K562 (cell line): ENCODE data around the gene TM9SF4. TPM values are rescaled to one million over a fixed set of nuclear protein-coding genes. Genes with fewer than 3 reads are reported as not detected.

Experiments
- ATAC-seq: fragments of 200-7000 bp; cut with Tn5 transposase; 3 replicates; pipeline ENCODE4 v1.9.1; 2020; ENCODE audit warnings: moderate library complexity
- BruUV-seq: library from RNA; stranded (reverse); fragments of 400-500 nt; replicated peaks from 2 replicates; lab custom pipeline; 2021; lab: Mats Ljungman, UMichigan
- CTCF ChIA-PET: fragments of 300-600 bp; formaldehyde crosslinking; extraction: SDS; loops from one replicate; lab custom pipeline; 2021; ENCODE audit warnings: low intra/inter-chr PET ratio; lab: Yijun Ruan, JAX
- POLR2A ChIA-PET: fragments of 300-600, 350-650 bp; sonication (Branson Sonifier 250); formaldehyde crosslinking; extraction: SDS; loops from one replicate; lab custom pipeline; 2021; ENCODE audit warnings: antibody characterized with exemption, inconsistent platforms; lab: Yijun Ruan, JAX
- DNase-seq, 4 experiments: peaks; one replicate each; pipeline versions ENCODE4 v3.0.0 to v3.0.0-alpha.2; 2011 to 2018; ENCODE audit warnings: low spot score in 3 of 4, mixed read lengths in 3 of 4; ENCODE audit errors: extremely low read depth in 1 of 4
- FAIRE-seq: peaks from 2 replicates; lab custom pipeline; 2011; peaks lifted over from hg19 to GRCh38; lab: Jason Lieb, UNC
- H2AFZ ChIP-seq: 2 replicates; pipeline ENCODE4 v1.6.0; 2011; ENCODE audit warnings: low read depth, low read length, control low read depth, inconsistent platforms
- H3K27ac ChIP-seq: fragments of 200-600 bp; 3 replicates; pipeline ENCODE4 v1.8.0; 2011; ENCODE audit warnings: low read depth, mild to moderate bottlenecking, control low read depth, inconsistent platforms, low read length, moderate library complexity, mixed read lengths; ENCODE audit errors: extremely low read depth
- H3K27me3 ChIP-seq, 2 experiments: fragments of 300-600 bp in 1 of 2; 2 replicates in 1 of 2; 3 replicates in 1 of 2; pipeline versions ENCODE4 v1.6.0 to v1.8.0; 2011; ENCODE audit warnings: inconsistent platforms in 2 of 2, low read length in 2 of 2, mild to moderate bottlenecking in 1 of 2, mixed read lengths in 1 of 2, moderate library complexity in 1 of 2; ENCODE audit not compliant: control insufficient read depth in 2 of 2, insufficient read depth in 2 of 2
- H3K36me3 ChIP-seq: fragments of 300-600 bp; 3 replicates; pipeline ENCODE4 v1.8.0; 2011; ENCODE audit warnings: mild to moderate bottlenecking, low read length, inconsistent platforms; ENCODE audit not compliant: control insufficient read depth, insufficient read depth
- H3K4me1 ChIP-seq, 2 experiments: fragments of 200-600 bp in 1 of 2; replicated peaks in 1 of 2; 2 replicates in 1 of 2; 3 replicates in 1 of 2; pipeline versions ENCODE4 v1.5.1 to v1.8.0; 2011; ENCODE audit warnings: inconsistent platforms in 2 of 2, low read length in 2 of 2, mild to moderate bottlenecking in 1 of 2, mixed read lengths in 1 of 2, moderate library complexity in 1 of 2; ENCODE audit not compliant: control insufficient read depth in 2 of 2, insufficient read depth in 2 of 2
- H3K4me2 ChIP-seq: 2 replicates; pipeline ENCODE4 v1.6.1; 2011; ENCODE audit warnings: low read length, control low read depth, inconsistent platforms, mixed read lengths; ENCODE audit not compliant: insufficient read depth
- H3K4me3 ChIP-seq: fragments of 200-600 bp; sonication (generic), shearing (Covaris generic); 2 replicates; pipeline ENCODE4 v1.5.1; 2016; ENCODE audit warnings: control low read depth, inconsistent platforms
- H3K79me2 ChIP-seq: fragments of 200-600 bp; 3 replicates; pipeline ENCODE4 v1.8.0; 2011; ENCODE audit warnings: low read length, inconsistent platforms; ENCODE audit not compliant: control insufficient read depth, insufficient read depth
- H3K9ac ChIP-seq, 2 experiments: 2 replicates each; pipeline versions ENCODE4 v1.6.0 to v1.6.1; 2011; ENCODE audit warnings: low read depth in 2 of 2, low read length in 2 of 2, control low read depth in 1 of 2, inconsistent platforms in 1 of 2, mild to moderate bottlenecking in 1 of 2, mixed read lengths in 1 of 2; ENCODE audit not compliant: insufficient read depth in 1 of 2
- H3K9me1 ChIP-seq: one replicate; pipeline ENCODE4 v1.6.0; 2011; ENCODE audit warnings: inconsistent platforms, mild to moderate bottlenecking, low read length, moderate library complexity; ENCODE audit not compliant: control insufficient read depth, insufficient read depth
- H3K9me3 ChIP-seq: replicated peaks from 2 replicates; pipeline ENCODE4 v1.5.1; 2011; ENCODE audit warnings: low read depth, low read length, inconsistent platforms; ENCODE audit not compliant: control insufficient read depth, insufficient read depth
- H4K20me1 ChIP-seq: replicated peaks from 2 replicates; pipeline ENCODE4 v1.6.1; 2011; ENCODE audit warnings: low read length, inconsistent platforms, mixed read lengths; ENCODE audit not compliant: control insufficient read depth, insufficient read depth
- CXXC5 ChIP-seq: fragments of 250-450 bp; sonication (Bioruptor Pico); IDR thresholded peaks from 2 replicates; pipeline ENCODE4 v1.8.0; 2022; ENCODE audit warnings: inconsistent platforms, mild to moderate bottlenecking, moderate library complexity
- ETS2 ChIP-seq: IDR thresholded peaks from 2 replicates; pipeline ENCODE4 v1.6.1; 2016; ENCODE audit warnings: borderline replicate concordance, missing genetic modification characterization, mild to moderate bottlenecking, moderate library complexity, missing compliant biosample characterization; ENCODE audit not compliant: poor library complexity, severe bottlenecking
- MAFK ChIP-seq: IDR thresholded peaks from 2 replicates; pipeline ENCODE4 v1.6.1; 2011; ENCODE audit warnings: low read length, improper control_type of control experiment
- NCOA1 ChIP-seq: fragments of 450-650 bp; IDR thresholded peaks from 2 replicates; pipeline ENCODE4 v1.6.1; 2016; ENCODE audit warnings: low read depth
- NCOR1 ChIP-seq: fragments of 450-650 bp; IDR thresholded peaks from 2 replicates; pipeline ENCODE4 v1.6.1; 2016; ENCODE audit warnings: mild to moderate bottlenecking, moderate library complexity
- PML ChIP-seq: IDR thresholded peaks from 2 replicates; pipeline ENCODE4 v1.6.1; 2012; ENCODE audit warnings: low read length, inconsistent platforms
- SMARCE1 ChIP-seq: fragments of 450-650 bp; IDR thresholded peaks from 2 replicates; pipeline ENCODE4 v1.7.1; 2016; ENCODE audit warnings: mild to moderate bottlenecking
- SPI1 ChIP-seq: IDR thresholded peaks from 2 replicates; pipeline ENCODE4 v1.6.1; 2011; ENCODE audit warnings: low read depth, low read length, control low read depth, borderline replicate concordance
- ZNF232 ChIP-seq: sonication (generic); formaldehyde crosslinking; IDR thresholded peaks from 2 replicates; pipeline ENCODE4 v1.8.0; 2022; ENCODE audit warnings: mild to moderate bottlenecking, missing genetic modification reagents
- ZNF41 ChIP-seq: fragments of 250-450 bp; sonication (Bioruptor Pico); conservative IDR thresholded peaks from 2 replicates; pipeline ENCODE4 v1.4.0; 2020; ENCODE audit warnings: mild to moderate bottlenecking
- ZNF668 ChIP-seq: fragments of 250-450 bp; sonication (Bioruptor Pico); IDR thresholded peaks from 2 replicates; pipeline ENCODE4 v1.8.0; 2022; ENCODE audit warnings: mild to moderate bottlenecking, inconsistent platforms
- WGBS: fragments of 100-300 bp; shearing (Covaris generic); methylation state at CpG from one replicate; pipeline ENCODE4 v1.1.6; 2016; ENCODE audit warnings: low coverage, mixed read lengths; ENCODE audit not compliant: insufficient coverage; ENCODE audit errors: missing lambda C conversion rate; 5-methylcytosine and 5-hydroxymethylcytosine counted together
- in situ Hi-C: fragments of 300-500 bp; cut with MboI; formaldehyde crosslinking; loops from 4 replicates; pipeline ENCODE4 v1.15.0; 2018; ENCODE audit warnings: inconsistent platforms, mixed read lengths
- intact Hi-C: fragments of 100-400 bp; cut with micrococcal nuclease; formaldehyde crosslinking; loops from 2 replicates; pipeline ENCODE4 v1.14.2; 2022
- polyA plus RNA-seq, 8 experiments: library from polyadenylated mRNA; depleted of rRNA in 4 of 8; stranded (reverse) in 5 of 8; unstranded in 3 of 8; fragments of >200 nt; fragmentation: Nextera tagmentation in 2 of 8; fragmentation: Illumina TruSeq in 1 of 8; extraction: Ambion mirVana in 2 of 8; extraction: Trizol in 1 of 8; gene quantifications; 2 replicates each; pipeline versions ENCODE4 v1.2.1 to v1.2.3, GENCODE V29; 2011 to 2014; ENCODE audit warnings: inconsistent platforms in 1 of 8, missing spikeins in 1 of 8
- total RNA-seq, 7 experiments: library from RNA; depleted of rRNA in 6 of 7; stranded (reverse); fragments of >200 nt in 6 of 7; fragmentation: Illumina TruSeq in 2 of 7; extraction: Trizol in 2 of 7; gene quantifications; 2 replicates each; pipeline versions ENCODE4 v1.2.1 to v1.2.3, GENCODE V29; 2011 to 2021; ENCODE audit warnings: low replicate concordance in 1 of 7
- TF ChIP-seq, protein P1 (sequence below): IDR thresholded peaks from 3 replicates; pipeline ENCODE4 v1.6.1; 2011; ENCODE audit warnings: borderline replicate concordance, mild to moderate bottlenecking; ENCODE audit not compliant: insufficient read length, insufficient read depth
- TF ChIP-seq, protein P2 (sequence below): fragments of 450-650 bp; IDR thresholded peaks from 2 replicates; pipeline ENCODE4 v1.6.1; 2017; ENCODE audit warnings: mild to moderate bottlenecking, moderate library complexity
- TF ChIP-seq, protein P3 (sequence below): fragments of 450-650 bp; IDR thresholded peaks from 2 replicates; pipeline ENCODE4 v1.6.1; 2016; ENCODE audit warnings: low read depth, mild to moderate bottlenecking, moderate library complexity

TM9SF4 gene
- total and polyA plus RNA-seq, 9 of the 15 experiments (the other 6 are each of a cell fraction or from before 2014, with no cell fraction given): 14.5 to 46.3 (median 26.9) TPM

DNA sequence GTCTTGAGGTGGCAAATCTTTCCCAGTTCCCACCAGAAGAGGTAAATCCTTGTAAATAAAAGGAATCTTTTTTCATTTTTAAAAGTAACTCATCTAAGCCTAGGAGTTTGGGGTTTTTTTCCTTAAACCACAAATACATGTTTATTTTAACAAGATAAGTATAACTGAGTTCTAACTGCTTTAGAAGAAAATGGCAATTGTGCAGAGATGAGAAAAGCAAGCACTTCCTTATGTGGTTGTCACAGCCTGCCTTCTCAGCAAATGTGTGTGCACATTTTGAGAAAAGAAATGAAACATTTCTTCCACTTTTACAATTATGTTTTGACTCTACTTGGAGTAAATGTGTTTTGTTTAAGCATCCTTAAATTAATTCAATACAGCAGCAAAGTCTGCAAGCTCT, 39.8 kb upstream of the TM9SF4 start:
- FAIRE-seq (no peak), ATAC-seq (no peak)
- Histone ChIP-seq H2AFZ (no peak overlapping the region), H3K9me3 (no peaks in the 10 kb centered on the region), H3K36me3 (no peaks in the 10 kb centered on the region)
- in situ Hi-C loops: no loop called here
- CTCF ChIA-PET: no interaction called here
- TF ChIP-seq NCOA1 (no peak), ZNF232 (CRISPR knock-in tag) (no peak), MAFK (no peak), CXXC5 (no peak)
- TF ChIP-seq, protein P1, sequence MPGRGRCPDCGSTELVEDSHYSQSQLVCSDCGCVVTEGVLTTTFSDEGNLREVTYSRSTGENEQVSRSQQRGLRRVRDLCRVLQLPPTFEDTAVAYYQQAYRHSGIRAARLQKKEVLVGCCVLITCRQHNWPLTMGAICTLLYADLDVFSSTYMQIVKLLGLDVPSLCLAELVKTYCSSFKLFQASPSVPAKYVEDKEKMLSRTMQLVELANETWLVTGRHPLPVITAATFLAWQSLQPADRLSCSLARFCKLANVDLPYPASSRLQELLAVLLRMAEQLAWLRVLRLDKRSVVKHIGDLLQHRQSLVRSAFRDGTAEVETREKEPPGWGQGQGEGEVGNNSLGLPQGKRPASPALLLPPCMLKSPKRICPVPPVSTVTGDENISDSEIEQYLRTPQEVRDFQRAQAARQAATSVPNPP: no peak
- TF ChIP-seq, all 486 proteins: peak for 0
- no peaks in the 10 kb centered on the region for H4K20me1 ChIP-seq
- no peaks in the 10 kb centered on the region; a peak in 2 of 5 replicates for H3K4me1 ChIP-seq
- H3K79me2 ChIP-seq: no peaks in the 10 kb centered on the region
- no peak overlapping the region for H3K9ac ChIP-seq
- H3K9me1 ChIP-seq: no peaks in the 10 kb centered on the region
- H3K27me3 ChIP-seq: peaks cover 19 to 47% of the 10 kb centered on the region in 2 experiments; a peak in 4 of 5 replicates
- no peak for DNase-seq
- H3K4me2 ChIP-seq: no peak overlapping the region
- POLR2A ChIA-PET: no interaction called here
- intact Hi-C loops: no loop called here
- BruUV-seq: no TSS peak
- no peak overlapping the region for H3K4me3 ChIP-seq
- H3K27ac ChIP-seq: no peak overlapping the region

DNA sequence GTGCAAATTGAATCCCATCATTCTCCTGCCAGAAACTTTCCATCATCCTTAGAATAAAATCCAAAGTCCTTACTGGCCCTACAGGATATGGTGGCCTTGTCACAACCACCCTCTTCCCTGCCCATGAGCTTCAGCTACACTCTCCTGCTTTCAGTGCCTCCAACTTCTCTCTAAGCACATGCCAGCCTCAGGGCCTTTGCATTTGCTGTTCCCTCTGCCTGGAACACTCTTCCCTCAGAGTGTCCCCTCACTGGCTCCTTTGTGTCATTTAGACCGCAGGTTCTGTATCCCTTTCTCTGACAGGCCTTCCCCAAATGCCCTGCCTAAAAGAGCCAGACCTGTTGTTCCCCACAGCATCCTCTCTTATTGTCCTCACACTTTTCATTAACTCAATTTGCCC, 39.2 kb upstream of the TM9SF4 start:
- Histone ChIP-seq H3K4me1 (no peaks in the 10 kb centered on the region; a peak in 2 of 5 replicates), H3K27ac (no peak overlapping the region), H3K9me1 (no peaks in the 10 kb centered on the region), H4K20me1 (no peaks in the 10 kb centered on the region), H3K4me3 (no peak overlapping the region), H3K9me3 (no peaks in the 10 kb centered on the region), H2AFZ (no peak overlapping the region), H3K27me3 (peaks cover 23 to 49% of the 10 kb centered on the region in 2 experiments; a peak in 4 of 5 replicates), H3K36me3 (no peaks in the 10 kb centered on the region), H3K4me2 (no peak overlapping the region), H3K79me2 (no peaks in the 10 kb centered on the region), H3K9ac (no peak overlapping the region)
- ATAC-seq: no peak
- no peak for FAIRE-seq
- CTCF ChIA-PET: no interaction called here
- POLR2A ChIA-PET: no interaction called here
- DNase-seq: no peak
- intact Hi-C loops (no loop called here), in situ Hi-C loops (no loop called here)
- no peak for TF ChIP-seq ETS2 (tag)
- TF ChIP-seq ZNF668 (CRISPR knock-in tag): no peak
- TF ChIP-seq PML: no peak
- no peak for TF ChIP-seq NCOR1
- TF ChIP-seq, protein P2, sequence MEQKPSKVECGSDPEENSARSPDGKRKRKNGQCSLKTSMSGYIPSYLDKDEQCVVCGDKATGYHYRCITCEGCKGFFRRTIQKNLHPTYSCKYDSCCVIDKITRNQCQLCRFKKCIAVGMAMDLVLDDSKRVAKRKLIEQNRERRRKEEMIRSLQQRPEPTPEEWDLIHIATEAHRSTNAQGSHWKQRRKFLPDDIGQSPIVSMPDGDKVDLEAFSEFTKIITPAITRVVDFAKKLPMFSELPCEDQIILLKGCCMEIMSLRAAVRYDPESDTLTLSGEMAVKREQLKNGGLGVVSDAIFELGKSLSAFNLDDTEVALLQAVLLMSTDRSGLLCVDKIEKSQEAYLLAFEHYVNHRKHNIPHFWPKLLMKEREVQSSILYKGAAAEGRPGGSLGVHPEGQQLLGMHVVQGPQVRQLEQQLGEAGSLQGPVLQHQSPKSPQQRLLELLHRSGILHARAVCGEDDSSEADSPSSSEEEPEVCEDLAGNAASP: no peak
- TF ChIP-seq ZNF41 (CRISPR knock-in tag): no peak
- TF ChIP-seq SPI1: no peak
- no peak for TF ChIP-seq SMARCE1
- TF ChIP-seq, protein P3, sequence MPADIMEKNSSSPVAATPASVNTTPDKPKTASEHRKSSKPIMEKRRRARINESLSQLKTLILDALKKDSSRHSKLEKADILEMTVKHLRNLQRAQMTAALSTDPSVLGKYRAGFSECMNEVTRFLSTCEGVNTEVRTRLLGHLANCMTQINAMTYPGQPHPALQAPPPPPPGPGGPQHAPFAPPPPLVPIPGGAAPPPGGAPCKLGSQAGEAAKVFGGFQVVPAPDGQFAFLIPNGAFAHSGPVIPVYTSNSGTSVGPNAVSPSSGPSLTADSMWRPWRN: no peak
- 0% methylated on average over 1 of the region's 1 CpG for WGBS
- BruUV-seq: no TSS peak
